Central memory CD4-positive, alpha-beta T cell (primary cell): ENCODE results near the gene LRRC15.

ENCODE experiments used
- DNase-seq: peaks from one replicate; pipeline ENCODE4 v3.0.0; 2022
- total RNA-seq, 3 experiments: gene quantifications; one replicate each; lab custom pipeline; 2026; lab: John Stamatoyannopoulos, UW

The LRRC15 gene
- total RNA-seq = 0 reads per million in 3 experiments

GRCh38 chr3:194369522-194370279 lies at the start of gene LRRC15:
TSS of gene LRRC15 (minus strand) at chr3:194369743. CDS start at chr3:194361043, 8,700 bp downstream.
- DNase-seq = no peak

- DNase-seq = no peak
These were observed 49.1 kb upstream of the LRRC15 start for GRCh38 chr3:194418671-194419070.

- no peak for DNase-seq
These were observed 37.9 kb upstream of the LRRC15 start for GRCh38 chr3:194407423-194407822.

- DNase-seq = no peak
These were observed 36.2 kb upstream of the LRRC15 start for GRCh38 chr3:194405766-194406165.

- DNase-seq = peak; percentile 53
These were observed 35.0 kb upstream of the LRRC15 start for GRCh38 chr3:194404365-194405140.

- DNase-seq = no peak
These were observed 32.4 kb upstream of the LRRC15 start for GRCh38 chr3:194401868-194402329.

- no peak for DNase-seq
These were observed 31.8 kb upstream of the LRRC15 start for GRCh38 chr3:194401346-194401745.

GRCh38 chr3:194399874-194400411 lies 30.4 kb upstream of the LRRC15 start:
- no peak for DNase-seq

GRCh38 chr3:194399166-194399565 lies 29.6 kb upstream of the LRRC15 start, which contains the start of gene GP5:
TSS of gene GP5 (minus strand) at chr3:194399266. CDS start at chr3:194398282, 984 bp downstream.
- DNase-seq = no peak

- DNase-seq = peak; percentile 7
These were observed 28.3 kb upstream of the LRRC15 start for GRCh38 chr3:194397757-194398312.

- peak; percentile 35 for DNase-seq
These were observed 27.6 kb upstream of the LRRC15 start for GRCh38 chr3:194396859-194397756.

GRCh38 chr3:194396539-194396858 lies 27.0 kb upstream of the LRRC15 start:
- no peak for DNase-seq

- DNase-seq = peak; percentile 45
These were observed 26.4 kb upstream of the LRRC15 start for GRCh38 chr3:194395778-194396538.

GRCh38 chr3:194395212-194395611 lies 25.7 kb upstream of the LRRC15 start:
- DNase-seq = no peak

- DNase-seq = no peak
These were observed 23.0 kb upstream of the LRRC15 start for GRCh38 chr3:194392576-194392975.

- no peak for DNase-seq
These were observed 21.3 kb upstream of the LRRC15 start for GRCh38 chr3:194390835-194391234.

- DNase-seq = no peak
These were observed 19.7 kb upstream of the LRRC15 start for GRCh38 chr3:194389269-194389668.

- DNase-seq = no peak
These were observed 18.4 kb upstream of the LRRC15 start for GRCh38 chr3:194387926-194388418.

- DNase-seq = no peak
These were observed 17.7 kb upstream of the LRRC15 start for GRCh38 chr3:194387276-194387675.

GRCh38 chr3:194386648-194387047 lies 17.1 kb upstream of the LRRC15 start:
- no peak for DNase-seq

- DNase-seq = no peak
These were observed 16.5 kb upstream of the LRRC15 start for GRCh38 chr3:194386066-194386465.
